AG20443 (cell line): ENCODE data around the gene GPR32.
"Not testable (repeated sequence)": the region's sequence is repeated elsewhere in the genome, so short reads cannot be mapped to it uniquely, and the experiment has no call there.

Experiments used
- DNase-seq: peaks from one replicate; pipeline ENCODE4 v3.0.0; 2012; ENCODE audit warnings: low spot score, mixed read lengths

GPR32 gene

GRCh38 chr19:50780753-50781435, 10.6 kb downstream of the GPR32 start:
- no peak for DNase-seq

- DNase-seq: not testable (repeated sequence)
Observed at GRCh38 chr19:50783848-50784152, 13.5 kb downstream of the GPR32 start.

GRCh38 chr19:50784710-50785109, 14.4 kb downstream of the GPR32 start:
- no peak for DNase-seq

- DNase-seq: no peak
Observed at GRCh38 chr19:50785329-50785728, 15.1 kb downstream of the GPR32 start.

- no peak for DNase-seq
Observed at GRCh38 chr19:50790396-50790795, 20.1 kb downstream of the GPR32 start, which contains the start of gene ACP4. Gene ACP4, plus strand, starts transcription at chr19:50790415. Its CDS starts 0 bp downstream, at chr19:50790415.

- no peak for DNase-seq
Observed at GRCh38 chr19:50790922-50791467, 20.7 kb downstream of the GPR32 start.

GRCh38 chr19:50791594-50792271, 21.5 kb downstream of the GPR32 start:
- DNase-seq: no peak

- no peak for DNase-seq
Observed at GRCh38 chr19:50792272-50793250, 22.3 kb downstream of the GPR32 start.

GRCh38 chr19:50793558-50794065, 23.3 kb downstream of the GPR32 start:
- no peak for DNase-seq

- no peak for DNase-seq
Observed at GRCh38 chr19:50794074-50794875, 24.0 kb downstream of the GPR32 start.

GRCh38 chr19:50794876-50795663, 24.8 kb downstream of the GPR32 start:
- DNase-seq: no peak

GRCh38 chr19:50795664-50796073, 25.4 kb downstream of the GPR32 start:
- DNase-seq: no peak

GRCh38 chr19:50796128-50796633, 25.9 kb downstream of the GPR32 start:
- no peak for DNase-seq

GRCh38 chr19:50796634-50797428, 26.6 kb downstream of the GPR32 start:
- no peak for DNase-seq

GRCh38 chr19:50797429-50797780, 27.1 kb downstream of the GPR32 start:
- no peak for DNase-seq

- no peak for DNase-seq
Observed at GRCh38 chr19:50797781-50798658, 27.8 kb downstream of the GPR32 start.

- DNase-seq: no peak
Observed at GRCh38 chr19:50798659-50799546, 28.6 kb downstream of the GPR32 start.

- DNase-seq: no peak
Observed at GRCh38 chr19:50799547-50799851, 29.2 kb downstream of the GPR32 start.
